Urothelium cell line (cell line): Measurements from ENCODE around the gene CELF2.
"Not testable (repeated sequence)": the region's sequence is repeated elsewhere in the genome, so short reads cannot be mapped to it uniquely, and the experiment has no call there.

ENCODE experiments used
- DNase-seq: peaks from one replicate; pipeline ENCODE4 v3.0.0; 2011; ENCODE audit warnings: low spot score, mixed read lengths
- FAIRE-seq: peaks from 2 replicates; lab custom pipeline; 2011; peaks lifted over from hg19 to GRCh38; lab: Jason Lieb, UNC

The CELF2 gene

DNA sequence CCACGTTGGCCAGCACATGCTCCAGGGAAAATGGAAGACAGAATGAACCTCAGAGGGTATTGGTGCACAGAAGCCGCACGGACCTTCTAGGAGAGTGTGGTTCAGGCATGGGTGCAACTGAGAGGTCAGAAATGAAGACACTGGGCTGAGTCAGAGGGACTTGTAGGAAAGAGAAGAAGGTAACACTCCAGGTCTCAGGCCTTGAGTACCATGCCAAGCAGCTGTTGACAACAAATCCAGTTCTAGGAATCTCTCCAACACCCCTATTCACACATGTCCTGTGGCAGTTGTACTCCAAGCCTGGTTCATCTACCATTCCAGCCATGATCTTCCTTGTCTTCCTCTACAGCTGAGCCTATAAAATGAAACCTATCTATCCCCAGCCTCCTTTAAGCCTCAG is 342.2 kb downstream of the CELF2 start:
- FAIRE-seq: no peak
- no peak for DNase-seq

DNA sequence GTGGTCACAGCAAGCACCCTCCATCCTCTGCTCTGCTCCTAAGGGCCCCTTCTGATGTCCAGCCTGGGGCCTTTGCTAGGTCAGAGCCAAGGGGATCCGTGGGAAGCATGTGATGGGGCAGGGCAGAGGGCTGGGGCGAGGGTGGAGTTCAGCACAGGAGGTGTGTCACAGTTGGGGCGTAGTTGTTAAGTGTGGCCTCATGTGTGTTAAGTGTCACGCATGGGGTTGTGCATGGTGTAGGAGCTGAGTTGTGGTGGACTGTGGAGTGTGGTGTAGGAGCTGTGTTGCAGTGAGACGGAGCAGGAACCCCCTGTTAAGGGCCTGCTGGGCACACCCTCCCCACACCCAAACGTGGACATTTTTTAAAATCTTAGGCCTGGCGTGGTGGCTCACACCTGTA is 345.8 kb downstream of the CELF2 start:
- FAIRE-seq (peak; percentile 52), DNase-seq (no peak)

DNA sequence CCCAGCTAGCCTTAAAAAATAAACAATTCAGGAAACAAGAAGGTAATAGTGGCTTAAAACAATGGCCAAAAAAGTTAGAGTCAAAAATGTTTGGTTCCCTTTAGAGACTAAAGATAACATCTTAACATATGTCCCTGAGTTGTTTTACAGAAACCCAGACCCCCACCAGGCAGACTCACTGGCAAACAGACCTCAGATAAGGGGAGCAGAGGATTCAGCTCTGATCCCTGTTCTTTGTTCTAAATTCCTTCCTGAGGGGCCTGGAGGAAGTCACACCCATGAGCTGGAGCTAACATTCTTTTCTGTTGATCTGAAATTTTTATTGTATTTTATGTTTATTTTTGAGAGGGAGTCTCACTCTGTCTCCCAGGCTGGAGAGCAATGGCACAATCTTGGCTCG is 346.6 kb downstream of the CELF2 start:
- FAIRE-seq: no peak
- no peak for DNase-seq

DNA sequence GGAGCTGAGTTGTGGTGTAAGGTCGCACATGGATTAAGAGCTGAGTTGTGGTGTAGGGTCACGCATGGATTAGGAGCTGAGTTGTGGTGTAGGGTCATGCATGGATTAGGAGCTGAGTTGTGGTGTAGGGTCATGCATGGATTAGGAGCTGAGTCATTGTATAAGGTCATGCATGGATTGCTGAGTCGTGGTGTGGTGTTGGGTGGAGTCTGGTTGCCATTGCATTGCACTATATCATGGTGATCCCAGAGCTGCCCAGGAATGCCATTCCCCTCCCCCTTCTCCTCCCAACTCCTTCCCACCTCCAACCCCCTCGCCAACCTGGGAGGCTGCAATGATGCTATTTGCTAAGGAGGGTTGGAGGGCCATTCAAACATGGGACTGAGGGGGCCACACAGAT is 349.2 kb downstream of the CELF2 start:
- not testable (repeated sequence) for FAIRE-seq, DNase-seq

DNA sequence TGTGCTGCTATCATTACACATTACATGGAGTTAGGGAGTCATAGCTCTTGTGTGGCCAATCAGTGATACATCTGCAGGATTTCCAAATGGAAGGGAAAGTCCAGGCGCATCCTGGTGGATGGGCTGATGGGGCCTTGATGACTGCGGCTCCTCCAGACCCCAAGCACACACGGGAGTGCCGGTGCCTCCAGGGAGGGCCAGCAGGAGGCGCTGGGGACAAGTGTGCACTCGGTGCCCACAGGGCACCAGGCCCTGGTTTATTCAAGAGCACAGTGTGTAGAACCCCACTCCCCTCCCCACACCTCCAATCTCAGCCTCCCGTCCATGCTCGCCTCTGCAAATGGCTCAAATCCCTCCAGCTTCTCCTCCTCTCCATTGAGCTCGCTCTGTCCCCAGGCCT is 349.8 kb downstream of the CELF2 start:
- no peak for DNase-seq
- no peak for FAIRE-seq

DNA sequence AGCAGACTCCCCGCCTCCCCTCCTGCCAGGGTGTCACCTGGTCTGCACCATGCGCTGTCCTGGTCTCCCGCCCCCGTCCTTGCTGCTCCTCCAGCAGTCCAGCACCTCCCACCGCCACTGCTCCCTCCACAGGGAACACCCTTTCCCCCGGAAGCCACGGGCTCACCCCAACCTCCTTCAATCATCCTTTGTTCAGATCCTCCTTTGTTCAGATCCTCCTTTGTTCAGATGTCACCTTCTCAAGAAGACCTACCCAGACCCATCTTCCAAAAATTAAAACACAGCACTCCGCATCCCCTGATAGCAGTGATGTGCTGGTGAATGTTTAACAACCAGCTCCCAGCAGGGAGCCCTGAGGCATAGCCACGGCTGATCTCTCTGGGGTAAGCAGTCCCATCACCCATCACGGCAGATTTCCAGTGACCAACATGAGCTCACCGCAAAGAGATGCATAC is 356.1 kb downstream of the CELF2 start:
- FAIRE-seq: no peak
- DNase-seq: peak; percentile 24

DNA sequence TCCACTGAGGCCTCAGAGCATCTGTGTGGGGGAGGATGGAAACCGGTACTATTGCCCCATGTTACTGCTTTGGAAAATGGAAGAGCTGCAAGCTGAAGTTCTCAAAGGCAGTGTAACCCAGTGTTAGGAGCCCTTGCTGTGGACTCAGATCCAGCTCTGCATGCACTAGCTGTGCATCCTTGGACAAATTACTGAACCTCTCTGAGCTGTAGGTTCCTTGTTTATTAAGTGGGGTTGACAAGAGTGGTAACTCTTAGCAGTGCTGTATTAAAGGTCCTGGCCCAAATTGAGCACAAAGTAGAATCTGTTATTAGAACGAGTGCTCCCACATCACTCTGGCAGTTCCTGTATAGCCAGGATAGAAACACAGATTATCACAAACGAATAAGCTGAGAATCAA is 359.6 kb downstream of the CELF2 start:
- DNase-seq: no peak
- FAIRE-seq: no peak

DNA sequence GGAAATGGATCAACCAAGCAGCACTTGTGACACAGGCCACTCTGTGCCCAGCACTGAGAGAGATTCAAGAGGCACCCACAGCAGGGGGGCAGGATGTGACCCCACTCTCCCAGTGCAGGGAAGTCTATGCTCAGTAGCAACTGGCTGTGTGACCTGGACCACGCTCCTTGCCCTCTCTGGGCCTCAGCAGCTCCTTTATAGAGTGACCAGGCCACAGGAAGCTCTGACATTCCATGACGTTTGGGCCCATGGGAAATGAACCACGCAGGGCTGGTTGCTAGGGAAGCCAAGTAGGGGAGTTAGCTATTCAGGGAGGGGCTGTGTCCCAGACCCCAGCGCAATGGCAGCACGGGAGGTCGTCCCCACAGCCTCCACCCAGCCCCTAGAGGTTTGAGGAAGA is 361.2 kb downstream of the CELF2 start:
- FAIRE-seq: no peak
- no peak for DNase-seq

DNA sequence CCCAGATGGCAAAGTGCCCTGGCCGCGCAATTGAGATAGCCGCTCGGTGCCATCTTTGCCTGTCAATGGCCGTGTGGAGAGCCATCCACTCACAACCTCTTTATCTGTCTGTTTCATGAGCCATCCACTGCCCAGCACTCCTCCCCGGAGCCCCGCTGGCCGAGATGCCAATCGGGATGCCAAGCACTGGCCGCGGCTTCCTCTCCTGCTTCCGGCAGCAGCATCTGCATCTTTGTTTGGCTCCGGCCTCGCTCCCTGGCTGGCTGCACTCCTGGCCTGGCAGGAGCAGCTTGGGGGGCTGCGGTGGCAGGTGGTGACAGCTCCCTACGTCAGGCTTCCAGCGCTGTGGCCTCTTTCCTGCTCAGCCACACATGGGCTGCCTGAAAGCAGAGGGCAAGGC is 362.1 kb downstream of the CELF2 start:
- FAIRE-seq: no peak
- no peak for DNase-seq

DNA sequence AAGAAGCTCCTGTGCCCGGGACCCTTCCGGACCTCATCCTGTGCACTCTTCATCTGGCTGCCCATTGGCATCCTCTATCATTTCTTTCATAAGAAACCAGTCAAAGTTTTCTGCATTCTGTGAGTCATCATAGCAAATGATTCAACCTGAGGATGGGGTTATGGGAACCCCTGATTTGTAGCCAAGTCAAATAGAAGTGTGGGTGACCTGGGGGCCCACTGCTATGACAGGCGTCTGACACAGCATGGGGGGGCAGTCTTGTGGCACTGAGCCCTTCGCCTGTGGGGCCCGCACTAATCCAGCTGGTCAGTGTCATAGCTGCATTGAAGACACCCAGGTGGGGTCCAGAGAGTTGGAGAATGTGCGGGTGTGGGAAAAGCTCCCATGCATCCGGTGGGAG is 363.4 kb downstream of the CELF2 start:
- FAIRE-seq (no peak), DNase-seq (no peak)

DNA sequence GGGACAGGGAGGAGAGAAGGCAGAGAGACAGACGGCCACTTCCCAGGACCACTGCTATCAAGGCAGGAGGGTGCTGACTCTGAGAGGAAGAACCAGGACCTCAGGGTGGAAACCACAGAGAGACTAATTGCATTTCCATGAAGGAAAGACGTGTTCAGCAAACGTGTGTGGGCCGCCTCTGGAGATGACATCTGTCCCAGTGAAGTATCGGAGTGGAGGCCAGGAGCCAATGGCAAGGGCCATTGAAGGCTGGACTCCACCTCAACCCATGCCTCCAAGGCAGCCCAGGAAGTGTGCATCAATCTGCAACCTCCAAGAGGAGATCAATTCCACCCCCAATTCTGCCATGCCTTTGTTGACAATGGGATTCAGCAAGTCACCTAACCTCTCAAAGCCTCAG is 363.8 kb downstream of the CELF2 start:
- DNase-seq (no peak), FAIRE-seq (no peak)

DNA sequence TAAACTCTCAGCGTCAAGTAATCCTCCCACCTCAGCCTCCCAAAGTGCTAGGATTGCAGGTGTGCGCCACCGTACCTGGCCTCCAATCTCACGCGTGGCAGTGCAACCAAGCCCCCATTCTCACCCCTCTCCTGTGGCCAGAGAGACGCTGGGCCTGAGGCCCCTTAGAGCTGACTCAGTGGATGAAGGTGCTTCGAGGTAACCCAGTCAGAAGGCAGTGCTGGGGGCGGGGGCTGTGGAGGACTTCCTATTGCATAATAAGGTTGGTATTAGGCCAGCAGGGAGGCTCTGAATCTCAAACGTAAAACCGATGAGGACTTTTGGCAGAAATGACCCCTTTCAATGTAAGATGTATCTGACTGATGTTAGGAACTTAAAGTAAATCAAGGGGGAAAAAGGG is 364.5 kb downstream of the CELF2 start:
- no peak for FAIRE-seq
- no peak for DNase-seq

DNA sequence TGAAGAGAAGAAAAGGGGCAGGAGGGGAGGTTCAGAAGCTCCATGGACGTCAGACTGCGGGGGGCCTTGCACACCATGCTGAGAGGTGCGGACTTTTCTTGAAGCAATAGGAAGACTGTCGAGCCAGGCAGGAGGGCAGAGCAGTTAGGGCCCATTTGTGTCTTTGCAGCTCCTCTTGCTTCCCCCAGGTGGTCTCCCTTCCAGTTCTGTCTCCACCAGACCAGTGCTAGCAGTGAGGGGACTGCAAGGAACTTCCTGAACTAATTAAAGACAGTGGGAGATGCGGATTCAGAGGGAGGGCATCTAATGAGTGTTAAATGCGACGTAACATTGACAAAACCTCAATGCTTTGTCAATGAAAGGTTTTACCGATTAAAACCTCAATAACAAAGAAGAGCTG is 368.4 kb downstream of the CELF2 start:
- DNase-seq: no peak
- no peak for FAIRE-seq
